Fibroblast of lung (primary cell): ENCODE data around the gene HOXC5.

Experiments
- EZH2 ChIP-seq: IDR thresholded peaks from 2 replicates; pipeline ENCODE4 v1.5.1; 2012; ENCODE audit warnings: low read length, control low read depth, mild to moderate bottlenecking; ENCODE audit errors: missing control alignments
- TF ChIP-seq, protein P1 (sequence below), 2 donors: IDR thresholded peaks in 1 of 2; conservative IDR thresholded peaks in 1 of 2; 1 replicate in 1 of 2; 2 replicates in 1 of 2; pipeline ENCODE4 v1.5.1; 2011 to 2012; ENCODE audit warnings: low read length in 2 of 2, control low read depth in 1 of 2, inconsistent platforms in 1 of 2, low read depth in 1 of 2, mild to moderate bottlenecking in 1 of 2

DNA sequence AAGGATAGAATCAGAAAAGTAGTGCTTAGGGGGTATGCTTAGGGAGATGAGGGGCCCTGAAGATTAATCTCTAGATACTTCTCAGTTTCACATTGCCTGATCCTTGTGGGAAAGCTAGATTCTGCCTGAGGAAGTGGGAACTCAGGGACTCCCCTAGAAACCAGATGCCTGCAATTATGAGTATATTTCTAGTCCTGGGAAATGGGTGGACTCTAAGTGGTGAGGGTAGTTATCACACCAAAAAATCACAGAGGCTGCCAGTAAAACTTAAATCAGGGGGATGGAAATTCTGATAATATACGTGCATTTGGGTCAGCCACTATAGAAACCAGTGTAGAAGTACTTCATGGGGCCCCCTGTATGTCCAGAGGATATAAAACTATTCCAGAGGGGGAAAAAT lies 39.1 kb downstream of the HOXC5 start:
- TF ChIP-seq, protein P1, sequence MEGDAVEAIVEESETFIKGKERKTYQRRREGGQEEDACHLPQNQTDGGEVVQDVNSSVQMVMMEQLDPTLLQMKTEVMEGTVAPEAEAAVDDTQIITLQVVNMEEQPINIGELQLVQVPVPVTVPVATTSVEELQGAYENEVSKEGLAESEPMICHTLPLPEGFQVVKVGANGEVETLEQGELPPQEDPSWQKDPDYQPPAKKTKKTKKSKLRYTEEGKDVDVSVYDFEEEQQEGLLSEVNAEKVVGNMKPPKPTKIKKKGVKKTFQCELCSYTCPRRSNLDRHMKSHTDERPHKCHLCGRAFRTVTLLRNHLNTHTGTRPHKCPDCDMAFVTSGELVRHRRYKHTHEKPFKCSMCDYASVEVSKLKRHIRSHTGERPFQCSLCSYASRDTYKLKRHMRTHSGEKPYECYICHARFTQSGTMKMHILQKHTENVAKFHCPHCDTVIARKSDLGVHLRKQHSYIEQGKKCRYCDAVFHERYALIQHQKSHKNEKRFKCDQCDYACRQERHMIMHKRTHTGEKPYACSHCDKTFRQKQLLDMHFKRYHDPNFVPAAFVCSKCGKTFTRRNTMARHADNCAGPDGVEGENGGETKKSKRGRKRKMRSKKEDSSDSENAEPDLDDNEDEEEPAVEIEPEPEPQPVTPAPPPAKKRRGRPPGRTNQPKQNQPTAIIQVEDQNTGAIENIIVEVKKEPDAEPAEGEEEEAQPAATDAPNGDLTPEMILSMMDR (conservative IDR thresholded peaks at IDR 0.05 in 1 of 2, IDR thresholded peaks at IDR 0.05 in 1 of 2; ENCODE audit: low read depth in 1 of 2, low read length in 2 of 2) = no peak
- TF ChIP-seq EZH2 = no peak
